GM23248 (cell line): Measurements from ENCODE around the gene ACVR1B. TPM values are rescaled to one million over a fixed set of nuclear protein-coding genes. Genes with fewer than 3 reads are reported as not detected.

Experiments used
- DNase-seq: peaks from one replicate; pipeline ENCODE4 v3.0.0-alpha.2; 2015
- H2AFZ ChIP-seq: fragments of 200-600 bp; sonication (generic); 2 replicates; pipeline ENCODE4 v1.6.1; 2016; ENCODE audit warnings: antibody characterized with exemption
- H3F3A ChIP-seq: fragments of 200-600 bp; sonication (generic); 2 replicates; pipeline ENCODE4 v1.6.1; 2016; ENCODE audit warnings: mild to moderate bottlenecking, antibody characterized with exemption, mixed run types; ENCODE audit not compliant: insufficient read depth
- H3K27ac ChIP-seq: fragments of 200-600 bp; sonication (generic); 2 replicates; pipeline ENCODE4 v1.5.1; 2016; ENCODE audit warnings: mild to moderate bottlenecking
- H3K27me3 ChIP-seq: fragments of 200-600 bp; sonication (generic); replicated peaks from 2 replicates; pipeline ENCODE4 v1.6.1; 2016; ENCODE audit warnings: mild to moderate bottlenecking; ENCODE audit not compliant: insufficient read depth
- H3K36me3 ChIP-seq: fragments of 200-600 bp; sonication (generic); 2 replicates; pipeline ENCODE4 v1.6.1; 2016; ENCODE audit warnings: low read depth, mild to moderate bottlenecking
- H3K4me1 ChIP-seq: fragments of 200-600 bp; sonication (generic); 2 replicates; pipeline ENCODE4 v1.6.1; 2016; ENCODE audit warnings: mild to moderate bottlenecking; ENCODE audit not compliant: insufficient read depth
- H3K4me2 ChIP-seq: fragments of 200-600 bp; sonication (generic); one replicate; pipeline ENCODE4 v1.6.1; 2016; ENCODE audit warnings: mild to moderate bottlenecking; ENCODE audit not compliant: unreplicated experiment
- H3K4me3 ChIP-seq: fragments of 200-600 bp; sonication (generic); 2 replicates; pipeline ENCODE4 v1.5.1; 2016; ENCODE audit warnings: mild to moderate bottlenecking
- H3K79me2 ChIP-seq: fragments of 200-600 bp; sonication (generic); 2 replicates; pipeline ENCODE4 v1.6.1; 2016; ENCODE audit warnings: mild to moderate bottlenecking; ENCODE audit not compliant: insufficient read depth
- H3K9ac ChIP-seq: fragments of 200-600 bp; sonication (generic); 2 replicates; pipeline ENCODE4 v1.6.1; 2016; ENCODE audit warnings: mild to moderate bottlenecking
- H3K9me2 ChIP-seq: fragments of 200-600 bp; sonication (generic); 2 replicates; pipeline ENCODE4 v1.6.1; 2016; ENCODE audit warnings: mixed run types, mild to moderate bottlenecking, moderate library complexity; ENCODE audit not compliant: insufficient read depth
- H3K9me3 ChIP-seq: fragments of 200-600 bp; sonication (generic); one replicate; pipeline ENCODE4 v1.6.1; 2017; ENCODE audit warnings: low read depth
- H4K20me1 ChIP-seq: fragments of 200-600 bp; sonication (generic); 2 replicates; pipeline ENCODE4 v1.6.0; 2016; ENCODE audit not compliant: insufficient read depth
- EZH2 ChIP-seq: fragments of 200-600 bp; sonication (generic); IDR thresholded peaks from 2 replicates; pipeline ENCODE4 v1.6.1; 2018; ENCODE audit warnings: antibody characterized with exemption, mild to moderate bottlenecking; ENCODE audit not compliant: insufficient read depth, poor library complexity, severe bottlenecking
- EZH2phosphoT487 ChIP-seq: fragments of 200-600 bp; sonication (generic); IDR thresholded peaks from 2 replicates; pipeline ENCODE4 v1.6.1; 2018; ENCODE audit warnings: antibody characterized with exemption, moderate library complexity, mild to moderate bottlenecking, low read depth; ENCODE audit not compliant: insufficient read depth
- WGBS, 2 experiments: methylation state at CpG; one replicate each; pipeline ENCODE4 v1.1.6; 2015 to 2017; ENCODE audit warnings: low lambda C conversion rate in 2 of 2, low coverage in 1 of 2; ENCODE audit errors: missing lambda C conversion rate in 2 of 2; 5-methylcytosine and 5-hydroxymethylcytosine counted together
- in situ Hi-C: fragments of 300-500 bp; cut with MboI; formaldehyde crosslinking; loops from 2 replicates; pipeline ENCODE4 v1.15.0; 2020
- polyA plus RNA-seq: library from polyadenylated mRNA; unstranded; fragments of >200 nt; fragmentation: Nextera tagmentation; extraction: Ambion mirVana; gene quantifications from 2 replicates; pipeline ENCODE4 v1.2.1, GENCODE V29; 2016
- total RNA-seq: library from RNA; depleted of rRNA; stranded (reverse); fragments of >200 nt; shearing (Covaris generic); gene quantifications from 2 replicates; pipeline ENCODE4 v1.2.3, GENCODE V29; 2014

Gene ACVR1B
- total and polyA plus RNA-seq, 2 experiments from 2014 or later: 2.8 to 17.0 TPM

DNA sequence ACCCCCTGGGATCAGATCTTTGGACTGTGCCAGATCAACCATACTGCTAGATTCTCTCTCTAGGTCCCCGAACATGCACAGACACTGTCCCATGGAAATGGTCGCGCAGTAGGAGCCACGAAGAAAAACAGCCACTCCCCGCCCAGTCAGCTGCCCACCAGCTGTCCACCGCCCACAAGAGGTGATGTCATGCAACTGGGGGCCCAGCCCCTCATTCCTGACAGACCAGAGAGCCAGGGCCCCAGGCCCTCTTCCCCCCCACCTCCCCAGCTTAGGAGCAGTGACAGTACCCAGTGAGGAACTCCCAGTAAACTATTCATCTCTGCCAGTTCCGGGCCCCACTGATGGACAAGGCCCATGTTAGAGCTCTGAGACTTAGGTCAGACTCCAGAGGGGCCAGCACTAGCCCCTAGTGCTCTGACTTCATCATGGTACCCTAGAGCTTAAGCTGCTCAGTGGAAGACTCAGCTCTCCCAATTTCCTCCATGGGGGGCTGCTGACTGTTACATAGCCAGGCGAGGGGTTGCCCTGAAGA is 51.6 kb downstream of the ACVR1B start:
- Histone ChIP-seq H3K4me1 (no peaks in the 10 kb centered on the region), H3K9me3 (no peaks in the 10 kb centered on the region), H3K4me2 (no peak overlapping the region), H3K4me3 (no peak overlapping the region), H3K27ac (no peak overlapping the region), H3K36me3 (no peaks in the 10 kb centered on the region), H2AFZ (no peak overlapping the region), H3F3A (no peaks in the 10 kb centered on the region), H3K27me3 (no peaks in the 10 kb centered on the region), H3K79me2 (no peaks in the 10 kb centered on the region), H4K20me1 (no peaks in the 10 kb centered on the region; the same call in 1 of the 2 replicates), H3K9me2 (no peaks in the 10 kb centered on the region), H3K9ac (no peak overlapping the region)
- DNase-seq: no peak
- 81 to 84% methylated on average over 8 of the region's 8 CpGs for WGBS, 2 experiments
- TF ChIP-seq EZH2: no peak
- TF ChIP-seq EZH2phosphoT487: no peak
- in situ Hi-C loops: no loop called here

DNA sequence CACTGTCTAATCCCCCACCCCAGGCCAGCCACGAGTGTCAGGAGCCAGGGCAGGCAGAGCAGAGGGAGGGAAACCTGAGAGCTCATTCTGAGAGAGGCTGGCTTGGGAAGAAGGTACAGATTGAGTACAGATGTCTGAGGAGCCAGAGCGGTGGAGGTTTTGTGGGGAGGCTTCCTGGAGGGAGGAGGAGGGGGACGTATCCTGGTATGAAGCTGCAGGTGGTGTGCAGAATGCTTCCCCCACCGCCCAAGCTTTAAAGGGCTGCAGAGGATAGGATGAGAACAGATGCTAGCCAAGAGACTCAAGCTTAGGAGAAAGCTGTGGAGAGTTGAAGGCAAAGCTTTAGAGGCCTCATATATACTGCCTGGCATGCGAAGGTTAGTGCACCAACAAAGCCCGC is 52.1 kb downstream of the ACVR1B start:
- Histone ChIP-seq H3K9me2 (no peaks in the 10 kb centered on the region), H4K20me1 (no peaks in the 10 kb centered on the region; the same call in 1 of the 2 replicates), H3K9me3 (no peaks in the 10 kb centered on the region), H2AFZ (no peak overlapping the region), H3K27ac (no peak overlapping the region), H3K4me1 (no peaks in the 10 kb centered on the region), H3K36me3 (no peaks in the 10 kb centered on the region), H3K4me2 (no peak overlapping the region), H3F3A (0 out of 2 replicates have a peak, but pooled peaks cover 3% of the 10 kb centered on the region), H3K4me3 (no peak overlapping the region), H3K9ac (no peak overlapping the region), H3K27me3 (no peaks in the 10 kb centered on the region), H3K79me2 (no peaks in the 10 kb centered on the region)
- TF ChIP-seq EZH2phosphoT487: no peak
- no peak for TF ChIP-seq EZH2
- in situ Hi-C loops: no loop called here
- 74 to 77% methylated on average over 6 of the region's 6 CpGs for WGBS, 2 experiments
- no peak for DNase-seq

DNA sequence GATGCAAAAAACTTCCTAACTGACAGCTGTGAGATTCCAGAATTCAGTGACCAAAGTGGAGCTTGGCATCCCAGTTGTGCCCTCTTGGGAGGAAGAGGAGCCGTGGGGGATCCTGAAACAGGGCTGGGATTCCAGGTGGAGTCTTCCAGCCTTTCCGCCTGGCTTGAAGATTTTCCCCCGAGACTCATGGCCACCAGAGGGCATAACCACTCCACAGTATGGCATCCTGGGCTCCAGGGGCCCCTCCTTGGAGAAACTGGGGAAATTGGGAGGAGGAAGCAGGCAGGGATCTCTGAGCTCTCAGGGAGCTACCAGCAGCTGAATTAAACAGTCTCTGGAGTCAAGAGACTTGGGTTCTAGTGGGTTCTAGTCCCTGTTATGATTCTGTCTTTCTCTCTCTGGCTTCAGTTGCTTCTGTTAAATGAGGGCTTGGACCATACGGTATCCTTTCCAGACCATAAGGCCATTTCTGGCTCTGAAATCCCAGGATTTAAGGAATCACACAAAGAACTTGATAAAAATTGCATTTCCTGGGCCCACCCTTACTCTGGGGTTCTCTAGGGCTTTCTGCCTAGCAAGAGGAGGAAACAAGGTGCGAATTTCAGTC is 52.6 kb downstream of the ACVR1B start:
- no peaks in the 10 kb centered on the region for H3K27me3 ChIP-seq
- DNase-seq: peak; percentile 79

DNA sequence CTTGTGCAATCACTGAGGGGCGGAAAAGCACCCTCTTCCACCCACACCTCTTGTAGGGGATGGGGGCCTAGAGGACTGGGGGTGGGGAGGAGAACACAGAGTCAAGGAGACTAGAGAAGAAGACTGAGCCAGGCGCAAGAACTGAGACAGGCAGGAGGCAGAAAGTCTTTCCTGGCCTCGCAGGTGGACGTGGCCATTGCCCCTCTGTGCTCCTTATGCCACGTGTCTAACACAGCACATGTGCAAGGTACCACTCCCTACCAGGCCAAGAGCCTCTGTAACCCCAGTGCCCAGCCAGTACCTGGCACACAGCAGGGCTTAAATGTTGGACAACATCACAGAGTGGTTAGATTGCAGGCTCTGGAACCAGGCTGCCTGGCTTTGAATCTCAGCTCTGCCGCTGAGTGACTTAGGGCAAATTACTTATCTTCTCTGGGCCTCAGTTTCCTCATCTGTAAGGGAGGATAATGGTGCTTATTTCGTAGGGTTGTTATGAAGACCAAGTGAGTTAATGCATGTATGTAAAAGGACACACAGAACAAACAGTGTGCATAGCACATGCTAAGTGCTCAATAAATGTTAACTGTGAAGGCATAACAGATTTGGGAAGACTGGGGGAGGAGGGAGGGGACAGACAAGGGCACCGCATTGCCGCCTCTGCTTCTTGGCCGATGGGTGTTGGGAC is 53.9 kb downstream of the ACVR1B start:
- in situ Hi-C loops: no loop called here
- H3K4me2 ChIP-seq: no peak overlapping the region
- H2AFZ ChIP-seq: no peak overlapping the region
- H3K36me3 ChIP-seq: no peaks in the 10 kb centered on the region
- H3K9me2 ChIP-seq: no peaks in the 10 kb centered on the region
- no peak overlapping the region for H3K4me3 ChIP-seq
- TF ChIP-seq EZH2phosphoT487 (no peak), EZH2 (no peak)
- no peak for DNase-seq
- H3K9ac ChIP-seq: no peak overlapping the region
- H3K79me2 ChIP-seq: no peaks in the 10 kb centered on the region
- H3K27ac ChIP-seq: no peak overlapping the region
- peaks cover 9% of the 10 kb centered on the region; the same call in 1 of the 2 replicates for H3F3A ChIP-seq
- H4K20me1 ChIP-seq: no peaks in the 10 kb centered on the region
- 89 to 90% methylated on average over 10 of the region's 10 CpGs for WGBS, 2 experiments
- H3K27me3 ChIP-seq: no peaks in the 10 kb centered on the region
- H3K9me3 ChIP-seq: no peaks in the 10 kb centered on the region
- H3K4me1 ChIP-seq: peaks cover 3% of the 10 kb centered on the region; the same call in 1 of the 2 replicates

More for the DNA sequence above, 52.6 kb downstream of the ACVR1B start:
- Histone ChIP-seq H3K79me2 (no peaks in the 10 kb centered on the region), H3K27ac (no peak overlapping the region), H3K9me2 (no peaks in the 10 kb centered on the region), H3K4me2 (no peak overlapping the region), H4K20me1 (no peaks in the 10 kb centered on the region; the same call in 1 of the 2 replicates), H3K4me1 (no peaks in the 10 kb centered on the region), H3K4me3 (no peak overlapping the region), H3K9me3 (no peaks in the 10 kb centered on the region), H3K9ac (no peak overlapping the region), H3F3A (0 out of 2 replicates have a peak, but pooled peaks cover 3% of the 10 kb centered on the region), H3K36me3 (no peaks in the 10 kb centered on the region), H2AFZ (no peak overlapping the region)
- no peak for TF ChIP-seq EZH2
- TF ChIP-seq EZH2phosphoT487: no peak
- 47 to 54% methylated on average over 5 of the region's 5 CpGs for WGBS, 2 experiments
- in situ Hi-C loops: no loop called here
